ENCODE measurements around the gene RIPOR3.

RIPOR3 gene

DNA sequence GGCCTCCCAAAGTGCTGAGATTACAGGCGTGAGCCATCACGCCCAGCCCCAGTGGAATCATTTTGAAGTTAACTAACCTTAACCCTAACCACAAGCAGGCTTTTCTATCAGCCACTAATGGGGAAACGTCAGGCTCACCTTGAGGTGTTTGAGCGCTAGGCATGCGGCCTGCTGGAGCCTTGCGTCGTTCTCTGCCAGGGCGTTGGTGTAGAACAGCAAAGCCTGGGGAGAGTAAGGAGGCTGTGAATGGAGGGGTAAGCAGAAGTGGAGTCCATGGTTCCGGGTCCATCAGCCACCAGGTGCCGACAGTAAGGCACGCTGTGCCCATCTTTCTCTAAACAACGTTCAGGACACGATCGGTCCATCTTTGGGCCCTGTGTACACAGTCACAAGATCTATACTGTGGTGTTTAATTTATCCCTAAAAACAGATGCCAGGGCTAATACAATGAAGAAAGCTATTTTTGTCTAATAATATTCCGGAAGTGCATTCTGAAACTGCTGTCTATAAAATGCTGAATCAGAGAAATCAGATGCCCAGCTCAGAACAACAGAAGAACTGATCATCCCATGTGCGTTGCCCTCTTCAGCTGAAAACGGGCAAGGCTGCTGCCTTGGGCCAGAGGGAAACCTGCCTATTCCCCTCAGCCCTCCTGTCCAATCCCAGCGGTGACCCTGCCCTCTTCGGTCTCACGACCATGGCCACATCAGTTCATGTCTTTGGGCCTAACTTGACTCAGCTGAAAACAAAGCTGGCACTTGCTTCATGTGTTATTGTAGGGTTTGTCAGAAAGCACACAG is 101.6 kb downstream of the RIPOR3 start:
- DNase-seq (ENCODE audit: low spot score), result no peak

DNA sequence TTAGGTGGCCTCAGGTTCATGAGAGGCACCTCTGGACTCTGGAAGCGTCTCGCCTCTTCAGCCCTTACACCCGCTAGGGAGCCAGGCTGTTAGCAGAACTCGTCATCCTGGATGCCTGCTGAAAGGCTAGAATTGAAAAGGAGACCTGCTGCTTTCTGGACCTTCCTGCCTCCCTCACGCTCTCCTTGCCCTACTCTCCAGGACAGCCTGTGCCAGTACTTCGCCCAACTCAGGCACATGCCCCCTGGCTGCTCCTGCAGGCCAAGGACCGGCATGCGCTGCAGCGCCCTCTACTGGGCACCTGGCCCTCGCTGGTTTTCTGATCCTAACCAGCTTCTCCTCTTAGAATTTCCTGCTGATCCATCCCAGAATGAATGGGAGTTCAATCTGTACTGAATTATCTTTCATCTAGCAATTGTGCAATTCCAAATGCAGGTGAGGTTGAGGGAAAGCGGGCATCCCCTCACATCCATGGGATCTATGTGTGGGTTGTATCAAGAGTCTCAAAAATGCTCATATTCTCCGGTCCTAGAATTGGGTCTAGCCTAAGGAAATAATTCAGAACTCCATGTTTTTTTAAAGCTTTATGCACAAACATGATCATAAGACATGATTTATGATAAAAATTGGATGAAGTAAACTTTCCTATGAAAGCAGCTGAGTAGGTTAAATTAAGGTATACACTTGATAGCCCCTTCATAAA is 103.2 kb downstream of the RIPOR3 start:
- peak; percentile 66 for DNase-seq (ENCODE audit: low spot score)

DNA sequence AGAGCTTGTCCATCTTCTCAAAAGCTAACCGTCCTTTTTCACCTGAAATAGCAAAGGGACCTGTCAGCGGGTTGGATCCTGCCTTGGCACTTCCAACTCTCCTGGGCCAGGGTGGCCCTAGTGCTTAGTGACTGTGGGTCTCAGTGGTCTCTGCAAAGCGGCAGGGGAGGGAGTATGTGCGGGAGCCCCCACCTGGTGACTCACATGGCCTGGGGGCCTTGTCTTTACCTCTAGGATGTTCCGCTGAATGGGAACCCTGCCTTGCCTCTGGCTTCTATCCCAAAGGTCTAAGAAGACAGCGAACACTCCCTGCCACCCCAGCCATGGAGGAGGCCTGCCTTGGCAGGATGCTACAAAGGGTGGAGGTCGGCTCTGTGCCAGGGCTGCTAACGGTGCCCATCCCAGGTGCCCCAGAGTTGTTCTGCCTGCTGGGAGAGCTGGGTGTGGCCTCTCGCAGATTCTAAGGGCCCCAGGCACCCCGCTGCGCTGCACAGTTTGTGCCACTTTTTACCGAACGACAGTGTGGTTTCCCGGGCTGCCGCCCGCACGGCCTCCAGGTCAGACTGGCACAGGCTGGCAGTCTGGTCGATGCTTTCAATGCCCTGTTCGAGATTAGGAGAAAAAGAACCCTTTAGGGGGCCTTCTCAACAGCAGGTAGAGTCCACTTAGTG is 103.9 kb downstream of the RIPOR3 start:
- DNase-seq (ENCODE audit: low spot score), result no peak

DNA sequence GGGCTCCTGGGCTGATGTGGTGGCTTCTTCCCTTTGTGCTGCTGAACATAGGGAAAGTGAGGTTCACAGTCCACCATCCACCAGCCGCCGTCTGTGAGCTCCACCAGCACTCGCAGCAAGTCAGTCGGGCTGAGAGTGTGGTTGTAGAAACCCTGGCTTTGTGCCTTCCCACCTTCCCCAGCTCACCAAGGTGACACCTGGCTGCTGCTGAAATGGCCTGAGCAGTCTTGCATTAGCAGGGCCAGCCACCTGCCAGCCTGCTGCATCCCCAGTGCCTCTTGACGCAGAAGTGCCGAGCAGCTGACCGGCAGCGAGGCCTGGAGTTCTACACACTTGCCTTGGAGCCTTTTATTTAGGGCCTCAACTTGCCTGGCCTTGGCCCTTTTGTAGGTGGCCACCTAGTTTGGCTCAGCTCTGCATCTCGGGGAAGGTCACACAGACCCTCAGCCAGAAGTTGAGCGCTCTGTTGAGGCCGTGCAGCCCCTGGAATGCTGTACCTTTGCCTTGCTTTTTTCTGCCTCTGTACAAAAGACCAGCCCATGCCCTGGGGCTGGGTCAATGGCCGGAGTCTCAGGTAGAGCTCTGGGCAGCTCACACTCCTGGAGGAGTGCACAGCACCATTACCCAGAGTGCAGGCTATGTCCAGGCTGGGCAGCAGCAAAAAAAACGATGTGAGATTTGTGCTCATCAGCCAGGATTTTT is 104.7 kb downstream of the RIPOR3 start:
- no peak for DNase-seq (ENCODE audit: low spot score)

DNA sequence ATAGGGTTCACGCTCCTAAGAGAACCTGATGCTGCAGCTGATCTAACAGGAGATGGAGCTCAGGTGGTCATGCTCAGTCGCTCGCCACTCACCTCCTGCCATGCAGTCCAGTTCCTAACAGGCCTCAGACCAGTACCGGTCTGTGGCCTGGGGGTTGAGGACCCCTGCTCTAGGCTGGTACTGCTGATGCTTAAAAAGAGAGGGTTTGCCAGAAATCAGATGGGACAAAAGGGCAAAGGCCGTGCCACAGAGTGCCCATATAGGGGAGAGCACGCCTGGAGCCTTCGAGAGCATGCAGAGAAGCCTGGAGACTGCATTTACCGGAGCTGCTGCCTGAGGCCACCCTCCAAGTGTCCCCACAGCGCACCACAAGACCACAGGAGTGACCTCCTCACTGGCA is 105.7 kb downstream of the RIPOR3 start:
- no peak for DNase-seq (ENCODE audit: low spot score)

DNA sequence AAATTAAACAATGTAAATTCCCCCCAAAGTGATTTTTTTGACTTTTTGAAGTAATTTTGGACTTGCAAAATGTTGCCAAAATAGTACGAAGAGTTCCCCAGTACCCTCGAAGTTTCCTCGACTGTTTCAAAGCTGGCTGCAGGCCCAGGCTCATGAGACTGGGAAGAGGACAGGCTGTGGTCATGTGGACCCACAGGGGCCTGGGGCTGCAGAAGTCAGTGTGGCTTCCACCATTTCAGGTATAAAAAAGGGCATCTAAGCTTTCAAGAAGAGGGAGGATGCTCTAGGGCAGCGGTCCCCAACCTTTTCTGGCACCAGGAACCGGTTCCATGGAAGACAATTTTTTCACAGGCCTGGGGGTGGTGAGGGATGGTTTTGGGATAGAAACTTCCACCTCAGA is 106.1 kb downstream of the RIPOR3 start:
- no peak for DNase-seq (ENCODE audit: low spot score)

DNA sequence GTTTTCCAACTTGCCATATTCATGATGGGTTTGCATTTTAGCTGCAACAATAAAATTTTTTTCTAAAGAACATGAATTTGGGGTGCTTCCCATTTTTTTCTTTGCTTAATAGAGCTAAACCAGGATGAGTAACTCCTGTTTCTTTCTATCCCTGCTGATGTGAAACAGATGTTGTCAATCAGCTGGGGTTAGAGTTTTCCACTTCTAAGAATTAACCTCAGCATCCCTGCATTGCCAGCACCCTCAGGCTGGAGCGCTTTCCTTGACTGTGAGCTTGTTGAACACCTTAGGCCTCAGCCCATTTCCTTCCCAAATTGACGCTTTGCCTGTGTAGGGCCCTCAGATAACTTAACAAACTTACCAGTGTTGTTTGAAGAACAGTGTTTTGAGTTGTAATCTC is 106.7 kb downstream of the RIPOR3 start:
- no peak for DNase-seq (ENCODE audit: low spot score)

DNA sequence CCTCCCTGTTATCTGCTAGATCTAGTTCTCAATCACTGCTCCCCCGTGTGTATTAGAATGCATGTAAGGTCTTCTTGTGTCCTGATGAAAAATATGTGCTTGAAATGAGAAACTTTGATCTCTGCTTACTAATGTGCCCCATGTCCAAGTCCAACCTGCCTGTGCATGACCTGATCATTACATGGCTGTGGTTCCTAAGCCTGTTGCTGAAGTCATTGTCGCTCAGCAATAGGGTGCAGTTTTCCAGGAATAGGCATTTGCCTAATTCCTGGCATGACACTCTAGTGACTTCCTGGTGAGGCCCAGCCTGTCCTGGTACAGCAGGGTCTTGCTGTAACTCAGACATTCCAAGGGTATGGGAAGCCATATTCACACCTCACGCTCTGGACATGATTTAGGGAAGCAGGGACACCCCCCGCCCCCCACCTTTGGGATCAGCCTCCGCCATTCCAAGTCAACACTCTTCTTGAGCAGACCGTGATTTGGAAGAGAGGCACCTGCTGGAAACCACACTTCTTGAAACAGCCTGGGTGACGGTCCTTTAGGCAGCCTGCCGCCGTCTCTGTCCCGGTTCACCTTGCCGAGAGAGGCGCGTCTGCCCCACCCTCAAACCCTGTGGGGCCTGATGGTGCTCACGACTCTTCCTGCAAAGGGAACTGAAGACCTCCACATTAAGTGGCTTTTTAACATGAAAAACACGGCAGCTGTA is 107.7 kb downstream of the RIPOR3 start:
- no peak for DNase-seq (ENCODE audit: low spot score)

DNA sequence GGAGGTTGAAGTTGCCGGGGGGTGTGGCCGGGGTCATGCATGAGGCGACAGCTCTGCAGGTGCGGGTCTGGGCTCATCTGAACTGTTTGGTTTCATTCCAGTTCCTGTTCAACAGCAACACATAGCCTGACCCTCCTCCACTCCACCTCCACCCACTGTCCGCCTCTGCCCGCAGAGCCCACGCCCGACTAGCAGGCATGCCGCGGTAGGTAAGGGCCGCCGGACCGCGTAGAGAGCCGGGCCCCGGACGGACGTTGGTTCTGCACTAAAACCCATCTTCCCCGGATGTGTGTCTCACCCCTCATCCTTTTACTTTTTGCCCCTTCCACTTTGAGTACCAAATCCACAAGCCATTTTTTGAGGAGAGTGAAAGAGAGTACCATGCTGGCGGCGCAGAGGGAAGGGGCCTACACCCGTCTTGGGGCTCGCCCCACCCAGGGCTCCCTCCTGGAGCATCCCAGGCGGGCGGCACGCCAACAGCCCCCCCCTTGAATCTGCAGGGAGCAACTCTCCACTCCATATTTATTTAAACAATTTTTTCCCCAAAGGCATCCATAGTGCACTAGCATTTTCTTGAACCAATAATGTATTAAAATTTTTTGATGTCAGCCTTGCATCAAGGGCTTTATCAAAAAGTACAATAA is 108.6 kb downstream of the RIPOR3 start:
- peak; percentile 78 for DNase-seq (ENCODE audit: low spot score)

DNA sequence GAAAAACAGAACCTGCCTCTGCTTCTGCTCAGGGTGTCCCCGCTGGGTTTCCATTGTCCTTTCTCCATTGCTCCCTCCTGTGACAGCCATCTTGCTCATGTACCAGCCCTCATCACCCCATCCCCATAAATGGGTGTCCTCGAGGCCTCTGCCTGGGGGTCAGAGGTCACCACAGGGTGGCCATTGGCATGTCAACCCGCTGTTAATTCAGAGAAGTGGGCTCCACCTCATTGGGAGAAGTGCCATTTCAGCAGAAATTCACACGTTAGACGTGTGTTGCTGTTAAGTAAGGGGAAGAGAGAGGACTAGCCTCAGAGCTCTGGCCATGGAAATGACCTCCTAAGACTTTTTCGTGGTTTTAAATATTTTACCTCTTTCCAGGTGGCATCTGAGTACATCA is 109.2 kb downstream of the RIPOR3 start:
- DNase-seq (ENCODE audit: low spot score), result no peak

DNA sequence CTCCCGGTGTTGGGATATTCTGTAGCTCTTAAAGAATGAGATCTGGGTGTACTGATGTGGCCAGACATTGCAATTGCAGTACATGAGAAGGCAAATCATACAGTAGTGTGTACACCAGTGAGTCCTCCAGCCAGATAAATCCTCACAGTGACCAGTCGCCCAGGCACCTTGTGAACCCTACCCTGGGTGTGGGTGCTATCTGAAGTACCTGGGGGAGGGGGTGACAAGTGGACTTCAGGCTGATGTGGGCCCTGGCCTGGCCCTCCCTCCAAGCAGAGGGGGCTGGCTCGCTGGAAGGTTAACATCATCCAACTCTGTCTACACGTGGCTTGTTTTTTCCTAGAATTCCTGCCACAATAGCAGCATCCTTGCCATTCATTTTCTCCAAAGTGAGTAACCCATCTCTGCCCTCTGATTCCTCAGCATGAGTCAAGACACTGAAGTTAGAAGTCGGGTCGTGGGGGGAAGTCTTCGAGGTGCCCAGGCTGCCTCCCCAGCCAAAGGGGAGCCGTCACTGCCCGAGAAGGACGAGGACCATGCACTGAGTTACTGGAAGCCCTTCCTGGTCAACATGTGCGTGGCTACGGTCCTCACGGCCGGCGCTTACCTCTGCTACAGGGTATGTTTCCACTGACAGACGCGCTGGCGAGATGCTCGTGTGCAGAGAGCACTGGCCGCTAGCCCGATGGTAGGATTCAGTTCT is 110.3 kb downstream of the RIPOR3 start:
- no peak for DNase-seq (ENCODE audit: low spot score)

DNA sequence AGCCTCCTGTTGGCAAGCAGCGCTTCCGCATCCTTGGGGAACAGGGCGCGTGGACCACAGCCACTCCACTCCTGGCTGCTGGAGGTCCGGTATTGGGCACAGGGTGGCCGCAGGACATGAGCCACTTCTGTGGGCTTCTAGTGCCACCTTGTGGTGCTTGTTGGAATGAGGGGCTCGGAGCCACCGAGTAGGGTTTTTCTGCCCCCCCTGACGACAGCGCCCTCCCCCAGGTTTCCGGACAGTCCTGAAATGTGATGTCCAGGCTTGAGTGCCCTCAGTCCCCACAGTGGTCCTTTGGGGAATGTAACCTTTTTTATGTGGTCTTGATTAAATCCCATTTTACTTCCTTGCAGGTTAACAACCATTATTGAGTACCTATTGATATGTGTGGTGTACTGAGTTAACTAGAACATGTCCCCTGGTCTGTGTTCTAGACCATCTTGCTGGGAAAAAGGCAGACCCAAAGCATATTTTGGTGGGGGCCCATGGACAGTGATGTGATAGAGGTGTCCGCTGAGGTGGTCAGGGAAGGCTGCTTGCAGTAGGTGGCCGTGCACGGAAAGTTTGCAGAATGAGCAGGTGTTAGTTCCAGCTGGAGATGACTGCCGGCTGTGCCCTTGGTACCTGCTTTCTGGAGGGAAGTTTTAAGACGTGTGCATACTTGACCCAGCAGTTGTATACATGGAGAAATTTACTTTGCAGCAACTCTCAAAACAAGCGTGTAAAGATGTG is 111.2 kb downstream of the RIPOR3 start:
- DNase-seq (ENCODE audit: low spot score), result peak; percentile 67

DNA sequence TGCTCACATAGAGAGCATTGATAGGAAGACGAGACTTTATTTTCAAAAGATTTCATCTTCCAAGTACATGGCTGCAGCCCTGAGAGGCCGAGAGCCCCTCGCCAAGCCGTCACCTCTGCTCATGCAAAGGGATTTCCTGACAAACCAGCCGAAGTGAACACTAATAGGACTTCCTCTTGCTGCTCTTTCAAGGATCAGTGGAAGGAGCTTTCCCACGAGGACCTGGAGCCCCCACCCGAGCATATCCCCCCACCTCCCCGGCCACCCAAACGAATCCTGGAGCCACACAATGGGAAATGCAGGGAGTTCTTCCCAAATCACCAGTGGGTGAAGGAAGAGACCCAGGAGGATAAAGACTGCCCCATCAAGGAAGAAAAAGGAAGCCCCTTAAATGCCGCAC is 111.8 kb downstream of the RIPOR3 start:
- DNase-seq (ENCODE audit: low spot score), result no peak

DNA sequence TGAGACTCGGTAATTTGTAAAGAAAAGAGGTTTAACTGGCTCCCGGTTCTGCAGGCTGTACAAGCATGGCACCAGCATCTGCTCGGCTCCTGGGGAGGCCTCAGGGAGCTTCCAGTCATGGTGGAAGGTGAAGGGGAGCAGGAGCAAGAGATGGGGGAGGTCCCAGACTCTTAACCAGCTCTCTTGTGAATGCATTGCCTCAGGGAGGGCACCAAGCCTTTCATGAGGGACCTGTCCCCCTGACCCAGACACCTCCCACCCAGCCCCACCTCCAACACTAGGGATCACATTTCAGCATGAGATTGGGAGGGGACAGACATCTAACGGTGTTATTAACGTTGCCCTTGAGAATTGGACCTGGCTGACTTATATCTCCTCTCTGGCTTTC is 112.6 kb downstream of the RIPOR3 start:
- no peak for DNase-seq (ENCODE audit: low spot score)

DNA sequence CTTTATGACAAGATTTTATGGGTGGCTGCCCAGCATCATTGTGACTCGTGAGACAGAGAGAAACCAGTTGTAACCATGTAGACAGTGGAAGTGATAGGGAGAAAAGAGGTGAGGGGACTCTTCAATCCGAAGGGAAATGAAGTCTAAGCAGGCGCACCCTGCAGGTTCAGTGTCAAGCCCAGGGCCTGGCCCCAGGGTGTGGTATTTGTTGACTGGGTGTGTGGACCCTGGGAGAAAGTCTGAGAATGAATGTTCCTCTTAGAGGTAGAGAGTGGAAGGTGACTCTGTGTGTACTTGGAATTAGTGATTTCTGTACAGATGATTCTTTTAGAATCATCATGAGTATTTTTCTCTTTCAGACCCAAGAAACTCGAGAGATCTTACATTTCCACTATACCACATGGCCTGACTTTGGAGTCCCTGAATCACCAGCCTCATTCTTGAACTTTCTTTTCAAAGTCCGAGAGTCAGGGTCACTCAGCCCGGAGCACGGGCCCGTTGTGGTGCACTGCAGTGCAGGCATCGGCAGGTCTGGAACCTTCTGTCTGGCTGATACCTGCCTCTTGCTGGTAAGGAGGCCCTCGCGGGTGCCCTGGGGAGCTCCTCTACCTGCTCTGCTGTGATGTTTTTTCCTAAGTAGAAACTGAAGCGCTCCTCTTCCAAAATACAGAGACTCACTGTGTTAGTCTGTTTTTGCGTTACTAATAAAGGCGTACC is 113.1 kb downstream of the RIPOR3 start:
- DNase-seq (ENCODE audit: low spot score), result no peak

DNA sequence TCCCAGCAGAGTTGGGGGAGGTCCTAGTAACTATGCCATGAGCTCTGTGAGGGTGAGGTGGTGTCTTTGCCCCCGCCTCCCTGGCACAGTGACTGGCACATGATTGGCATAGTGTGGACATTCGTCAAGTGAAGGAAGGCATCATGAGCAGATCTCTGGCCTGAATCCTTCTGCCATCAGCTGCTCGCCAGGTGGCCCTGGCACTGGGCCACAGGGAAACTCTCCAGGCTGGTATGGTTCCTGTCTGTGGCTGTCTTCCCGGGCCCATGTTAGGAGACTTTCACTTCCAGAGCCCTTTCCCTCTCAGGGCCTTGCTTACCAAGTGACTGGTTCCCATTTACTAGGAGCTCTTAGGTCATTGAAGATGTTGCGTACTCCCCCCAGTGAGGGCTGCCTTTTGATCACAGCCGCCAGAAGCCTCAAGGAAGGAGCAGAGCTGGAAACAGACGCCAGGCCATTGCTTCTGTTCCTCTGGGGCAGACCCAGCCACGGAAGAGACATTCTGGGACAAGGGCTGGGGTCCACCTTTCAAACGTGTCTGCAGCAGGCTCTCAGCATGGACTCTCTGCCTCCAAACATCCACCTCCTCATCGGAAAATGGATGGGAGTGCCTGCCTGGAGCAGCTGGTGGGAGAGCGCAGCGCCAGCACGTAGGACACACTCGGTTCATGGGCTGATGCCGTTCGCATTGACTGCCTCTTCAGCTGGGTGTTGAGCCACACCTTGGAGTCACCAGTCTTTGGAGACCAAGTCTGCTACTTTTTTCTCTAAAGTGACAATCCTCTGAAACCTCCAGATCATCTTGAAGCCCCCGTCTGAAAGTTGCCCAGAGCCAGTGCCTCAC is 113.9 kb downstream of the RIPOR3 start:
- no peak for DNase-seq (ENCODE audit: low spot score)

DNA sequence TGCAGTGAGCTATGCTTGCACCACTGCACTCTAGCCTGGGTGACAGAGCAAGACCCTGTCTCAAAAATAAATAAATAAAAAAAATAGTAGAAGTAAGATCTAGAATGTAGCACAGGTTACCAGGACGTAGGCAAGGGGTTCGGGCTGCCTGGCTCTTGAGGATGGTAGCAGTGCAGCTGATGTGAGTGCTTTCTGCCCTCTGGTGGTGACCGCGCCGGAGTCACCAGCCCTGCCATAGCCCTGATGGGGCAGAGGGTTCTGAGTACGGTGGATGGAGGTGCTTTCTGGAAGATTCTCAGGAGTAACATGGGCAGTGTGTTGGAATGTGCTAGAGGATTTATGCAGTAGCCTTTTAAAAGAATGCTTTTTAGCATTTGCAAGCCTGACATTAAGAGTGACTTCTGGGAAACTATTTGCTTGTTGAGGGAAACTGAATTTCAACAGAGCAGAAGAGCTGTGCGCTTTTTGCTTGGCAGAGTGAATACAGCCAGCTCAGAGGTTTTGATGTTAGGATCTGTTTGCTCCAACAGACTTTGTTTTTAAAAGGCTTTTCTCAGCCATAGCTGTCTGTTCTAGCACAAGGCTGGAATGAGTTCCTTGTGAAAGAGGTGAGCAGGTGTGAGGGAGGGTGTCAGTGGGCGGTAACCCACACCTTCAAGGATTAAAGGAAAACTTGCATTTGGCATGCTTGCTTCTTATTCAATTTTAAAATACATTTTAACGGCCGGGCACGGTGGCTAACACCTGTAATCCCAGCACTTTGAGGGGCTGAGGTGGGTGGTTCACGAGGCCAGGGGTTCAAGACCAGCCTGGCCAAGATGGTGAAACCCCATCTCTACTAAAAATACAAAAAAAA is 115.2 kb downstream of the RIPOR3 start:
- DNase-seq (ENCODE audit: low spot score), result peak; percentile 72
